Dedifferentiated amniotic fluid mesenchymal stem cell (primary cell): ENCODE results near the gene PSME2.

Source experiments
- DNase-seq: peaks from one replicate; pipeline ENCODE4 v3.0.0-alpha.2; 2016; ENCODE audit errors: extremely low spot score

The PSME2 gene

GRCh38 chr14:24179294-24179960 lies 33.0 kb upstream of the PSME2 start:
- no peak for DNase-seq

GRCh38 chr14:24178399-24179178 lies 32.2 kb upstream of the PSME2 start:
- DNase-seq, result no peak

DNA sequence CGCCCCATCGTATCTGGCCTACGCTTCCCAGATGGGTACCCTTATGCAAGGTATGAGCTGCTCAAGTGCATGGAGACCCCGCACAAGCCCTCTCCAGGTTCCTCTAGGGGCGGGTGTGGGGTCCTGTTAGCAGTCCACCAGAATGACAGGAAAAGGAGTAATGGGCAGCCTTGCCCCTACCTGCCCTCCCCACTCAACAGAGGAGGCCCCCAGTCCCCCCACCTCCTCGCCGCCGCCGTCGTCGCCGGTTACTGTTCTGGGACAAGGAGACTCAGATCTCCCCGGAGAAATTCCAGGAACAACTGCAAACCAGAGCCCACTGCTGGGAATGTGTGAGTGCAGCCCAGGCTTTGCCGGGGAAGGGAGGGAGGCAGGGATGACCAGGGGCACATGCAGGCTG lies 31.5 kb upstream of the PSME2 start:
- no peak for DNase-seq

GRCh38 chr14:24177041-24177825 lies 30.8 kb upstream of the PSME2 start:
- no peak for DNase-seq

GRCh38 chr14:24176599-24176998 lies 30.2 kb upstream of the PSME2 start:
- no peak for DNase-seq

GRCh38 chr14:24172871-24173281 lies 26.5 kb upstream of the PSME2 start:
- no peak for DNase-seq

- no peak for DNase-seq
These were observed 26.0 kb upstream of the PSME2 start for GRCh38 chr14:24172261-24172860.

GRCh38 chr14:24171422-24172260 lies 25.2 kb upstream of the PSME2 start, which contains the start of gene REC8:
REC8 (plus strand) TSS chr14:24172080; CDS start chr14:24172553, 473 bp downstream.
- DNase-seq, result no peak

DNA sequence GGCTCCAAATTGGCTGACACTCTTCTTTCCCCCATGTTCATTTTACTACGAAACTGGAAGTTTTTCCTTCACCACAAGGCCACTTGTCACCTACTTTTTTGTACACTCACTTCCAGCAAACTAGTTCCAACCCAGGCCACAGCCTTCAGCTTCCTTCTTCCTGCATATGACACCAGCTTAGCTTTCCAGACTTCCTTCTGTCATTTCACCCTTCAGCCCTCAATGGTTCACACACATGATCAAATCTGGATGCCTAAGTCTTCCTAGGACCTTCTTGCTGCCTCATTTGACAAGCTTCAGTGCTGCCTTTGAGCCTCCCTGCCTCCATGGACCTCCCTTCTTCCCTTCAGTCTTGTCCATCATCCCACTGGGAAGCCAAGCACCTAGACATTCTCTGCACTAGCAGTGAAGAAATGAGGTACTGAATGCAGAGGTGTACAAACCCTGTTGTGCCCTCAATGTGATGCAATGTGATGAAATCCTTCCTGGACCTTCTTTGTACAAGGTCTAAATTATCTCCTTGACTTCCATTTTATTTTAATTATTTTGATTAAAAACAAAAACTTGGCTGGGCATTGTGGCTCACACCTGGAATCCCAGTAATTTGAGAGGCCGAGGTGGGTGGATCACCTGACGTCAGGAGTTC lies 21.2 kb upstream of the PSME2 start:
- no peak for DNase-seq

GRCh38 chr14:24165785-24166184 lies 19.4 kb upstream of the PSME2 start:
- no peak for DNase-seq

- DNase-seq, result no peak
These were observed 18.1 kb upstream of the PSME2 start for GRCh38 chr14:24164518-24164991.

DNA sequence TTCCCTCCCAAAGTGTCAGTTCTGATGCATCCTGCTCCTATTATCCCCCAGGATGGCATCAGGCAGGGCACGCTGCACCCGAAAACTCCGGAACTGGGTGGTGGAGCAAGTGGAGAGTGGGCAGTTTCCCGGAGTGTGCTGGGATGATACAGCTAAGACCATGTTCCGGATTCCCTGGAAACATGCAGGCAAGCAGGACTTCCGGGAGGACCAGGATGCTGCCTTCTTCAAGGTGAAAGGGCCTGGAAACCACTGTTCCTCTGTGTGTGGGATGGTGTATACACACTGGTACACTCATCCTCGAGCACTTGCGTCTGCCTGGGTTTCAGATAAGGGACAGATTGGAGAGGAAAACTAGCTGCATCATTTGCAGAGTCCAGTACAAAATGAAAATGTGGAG lies 15.7 kb upstream of the PSME2 start:
- no peak for DNase-seq

GRCh38 chr14:24160850-24161804 lies 14.7 kb upstream of the PSME2 start, which contains the start of gene IRF9:
IRF9 (plus strand) TSS chr14:24161265; CDS start chr14:24162145, 880 bp downstream.
- peak; percentile 86 for DNase-seq

- DNase-seq, result no peak
These were observed 14.1 kb upstream of the PSME2 start for GRCh38 chr14:24160499-24160849.

- DNase-seq, result no peak
These were observed 13.5 kb upstream of the PSME2 start for GRCh38 chr14:24159777-24160498.

- no peak for DNase-seq
These were observed 10.9 kb upstream of the PSME2 start for GRCh38 chr14:24157331-24157730.

- DNase-seq, result no peak
These were observed 10.4 kb upstream of the PSME2 start for GRCh38 chr14:24156840-24157239.

- DNase-seq, result no peak
These were observed 8.7 kb upstream of the PSME2 start for GRCh38 chr14:24155100-24155499.
